SW480 (cell line): Measurements from ENCODE around the gene MN1.
"Not testable (repeated sequence)": the region's sequence is repeated elsewhere in the genome, so short reads cannot be mapped to it uniquely, and the experiment has no call there.

Source experiments
- DNase-seq: peaks from one replicate; pipeline ENCODE4 v3.0.0-alpha.2; 2016; ENCODE audit warnings: low spot score

MN1 gene

DNA sequence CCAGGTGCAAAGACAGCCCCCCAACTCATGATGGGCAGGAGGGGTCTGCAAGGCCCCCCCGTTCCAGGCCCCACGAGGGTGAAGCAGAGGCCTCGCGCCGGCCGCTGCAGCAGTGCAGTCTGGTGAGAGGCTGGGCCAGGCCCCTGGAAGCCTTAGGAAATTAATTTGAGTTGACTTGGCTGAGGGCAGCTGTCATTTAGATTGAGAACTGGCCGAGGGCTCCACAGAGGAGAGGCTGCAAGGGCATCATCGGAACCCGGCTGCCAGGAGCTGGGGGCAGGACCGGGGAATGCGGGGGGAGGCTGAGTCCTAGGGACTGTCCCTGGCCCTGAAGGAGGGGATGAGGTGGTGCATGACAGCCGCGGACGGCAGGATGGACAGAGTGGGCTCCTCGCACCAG, 39.9 kb downstream of the MN1 start:
- DNase-seq, result no peak

DNA sequence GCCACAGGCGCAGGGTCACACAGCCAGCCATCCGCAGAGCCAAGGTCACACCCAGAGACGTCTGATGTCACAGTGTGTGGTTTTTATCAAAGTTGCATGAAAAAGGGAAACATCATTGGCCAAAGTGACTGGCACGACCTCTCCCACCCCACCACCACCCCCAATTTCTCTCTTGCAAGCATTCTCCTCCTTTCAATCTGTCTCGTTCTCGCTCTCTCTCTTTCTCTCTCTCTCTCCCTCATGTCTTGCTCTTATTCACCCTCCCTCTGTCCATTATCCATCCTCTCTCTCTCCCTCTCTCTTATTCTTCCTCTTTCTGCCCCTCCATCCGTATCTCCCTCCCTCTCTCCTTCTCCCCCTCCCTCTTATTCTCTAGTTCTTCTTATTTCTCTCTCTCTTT, 40.6 kb downstream of the MN1 start:
- no peak for DNase-seq

DNA sequence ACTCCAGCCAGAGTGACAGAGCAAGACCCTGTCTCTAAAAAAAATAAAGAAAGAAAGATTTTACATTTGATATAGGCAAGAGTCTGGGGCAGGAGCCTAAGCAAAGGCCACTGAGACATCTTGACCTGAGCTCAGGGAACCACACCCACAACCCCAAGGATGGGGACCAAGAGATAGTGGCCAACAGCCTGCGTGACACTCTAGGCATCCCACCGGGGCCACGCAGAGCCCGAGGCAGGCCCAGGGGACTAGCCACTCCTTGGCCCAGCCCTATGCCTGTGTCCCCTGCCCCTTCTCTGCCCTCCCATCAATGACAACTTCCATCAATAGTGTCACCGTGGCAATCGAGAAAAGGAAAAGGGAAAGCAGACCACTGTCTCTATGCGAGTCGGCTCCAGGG, 41.1 kb downstream of the MN1 start:
- no peak for DNase-seq

DNA sequence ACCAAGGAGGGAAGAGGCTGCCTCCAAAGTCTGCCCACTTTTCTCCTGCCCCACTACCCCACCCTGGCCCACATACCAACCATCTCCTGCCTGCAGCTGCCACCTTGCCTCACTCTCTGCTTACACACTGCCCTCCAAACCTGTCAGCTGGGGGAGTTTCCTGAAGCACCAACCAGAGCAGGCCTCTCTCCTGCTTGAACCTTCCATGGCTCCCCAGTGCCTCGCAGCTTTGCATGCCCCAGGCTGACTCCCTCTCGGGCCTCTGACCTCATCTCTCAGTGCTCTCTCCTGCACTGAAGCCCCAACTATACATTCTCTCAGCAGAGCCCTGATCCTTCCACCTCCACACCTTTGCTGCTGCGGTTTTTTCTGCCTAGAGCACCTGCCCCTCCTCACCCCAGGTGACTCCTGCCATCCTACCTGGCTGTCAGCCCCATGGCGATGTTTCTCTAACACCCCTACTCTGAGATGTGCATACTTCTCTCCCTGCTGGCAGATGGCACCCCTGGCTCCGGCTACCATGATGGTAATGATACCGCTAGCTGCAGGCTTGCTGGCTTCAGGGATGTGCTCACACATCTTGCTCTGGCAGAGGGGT, 43.5 kb downstream of the MN1 start:
- DNase-seq, result no peak

- no peak for DNase-seq
Observed at GRCh38 chr22:27756212-27756660, 45.3 kb downstream of the MN1 start.

DNA sequence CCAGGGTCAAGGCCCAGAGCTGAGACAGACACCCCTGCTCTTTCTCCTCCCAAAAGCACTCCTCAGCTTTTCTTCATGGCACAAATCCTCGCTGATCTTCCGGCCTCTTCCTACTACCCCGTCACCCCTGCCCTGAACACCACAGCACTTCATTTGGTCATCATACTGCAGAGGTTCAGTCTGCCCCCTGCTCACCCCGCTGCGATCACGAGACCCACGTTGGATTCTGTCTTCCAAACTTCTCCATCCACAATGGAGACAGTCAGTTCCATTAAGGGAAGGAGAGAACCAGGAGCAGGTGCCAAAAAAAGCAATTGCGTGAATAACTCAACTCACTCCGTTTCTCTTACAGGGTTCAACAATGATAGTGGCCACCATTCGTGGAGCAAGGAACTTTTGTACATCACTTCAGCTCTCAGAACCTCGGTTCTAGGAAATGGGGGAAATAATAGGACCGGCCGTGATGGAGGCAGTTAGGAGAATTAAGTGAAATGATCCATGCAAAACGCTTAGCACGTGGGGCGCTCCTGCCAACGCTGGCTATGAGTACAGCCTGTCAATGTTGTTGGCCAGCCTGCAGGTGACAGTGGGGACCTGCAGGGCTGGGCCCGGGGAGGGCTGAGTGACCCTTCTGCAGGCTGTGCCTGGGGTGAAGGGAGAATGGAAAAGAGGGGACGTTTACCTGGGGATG, 45.9 kb downstream of the MN1 start:
- DNase-seq, result no peak

GRCh38 chr22:27754888-27755480, 46.6 kb downstream of the MN1 start:
- DNase-seq, result no peak

DNA sequence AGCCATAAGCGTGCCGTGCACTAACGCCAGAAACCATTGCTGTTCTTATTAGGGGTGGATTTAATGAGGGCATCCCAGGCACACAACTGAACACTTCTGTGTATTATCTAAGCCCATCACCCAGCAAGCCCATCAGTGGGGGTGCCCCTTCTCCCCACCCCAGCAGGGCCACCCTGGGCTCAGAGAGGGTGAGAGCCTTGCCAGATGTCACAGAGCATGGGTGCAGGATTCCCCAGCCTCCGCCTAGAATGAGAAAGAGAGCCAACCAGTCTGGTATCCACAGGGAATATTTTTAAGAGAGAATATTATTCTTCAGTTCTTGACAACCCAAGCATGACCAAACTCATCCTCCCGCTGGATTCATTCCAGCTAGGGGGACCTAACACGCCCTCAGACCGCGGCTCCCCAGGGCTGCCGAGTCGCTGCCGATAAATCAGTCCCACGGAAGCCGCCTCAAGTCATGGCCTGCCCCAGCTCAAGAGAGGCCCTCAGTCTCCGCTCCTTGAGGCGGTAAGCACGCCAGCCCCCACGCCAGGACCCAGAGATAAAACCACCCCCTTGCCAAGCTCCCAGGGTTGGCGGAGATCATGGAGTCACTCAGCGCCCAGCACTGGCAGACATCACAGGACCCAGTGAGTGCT, 47.2 kb downstream of the MN1 start:
- DNase-seq, result no peak

- no peak for DNase-seq
Observed at GRCh38 chr22:27752771-27753170, 48.8 kb downstream of the MN1 start.

- no peak for DNase-seq
Observed at GRCh38 chr22:27752141-27752540, 49.4 kb downstream of the MN1 start.

- no peak for DNase-seq
Observed at GRCh38 chr22:27751277-27752070, 50.1 kb downstream of the MN1 start.

GRCh38 chr22:27750584-27751265, 50.8 kb downstream of the MN1 start:
- no peak for DNase-seq

GRCh38 chr22:27749597-27750225, 51.8 kb downstream of the MN1 start:
- DNase-seq, result no peak

GRCh38 chr22:27748751-27749191, 52.8 kb downstream of the MN1 start:
- DNase-seq, result no peak

DNA sequence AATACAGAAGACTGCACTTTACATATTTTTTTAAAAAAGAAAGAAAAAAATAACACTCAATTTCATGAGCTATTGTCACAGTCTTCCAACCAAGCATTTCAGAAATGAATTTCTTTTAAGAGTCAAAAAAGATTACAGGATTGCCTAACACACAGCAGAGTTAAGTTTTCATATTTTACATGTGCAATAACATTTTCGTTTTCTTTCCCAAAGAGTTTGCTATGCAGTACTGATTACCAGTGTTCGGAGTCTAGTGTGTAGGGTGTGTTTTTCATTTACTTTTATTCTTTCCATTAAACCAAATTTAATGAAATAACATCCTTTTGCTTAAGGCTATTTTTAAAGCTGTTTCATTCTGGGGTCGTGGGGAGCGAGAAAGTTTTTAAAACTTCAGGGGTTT, 53.2 kb downstream of the MN1 start:
- no peak for DNase-seq

GRCh38 chr22:27747396-27748221, 53.9 kb downstream of the MN1 start:
- DNase-seq, result no peak

DNA sequence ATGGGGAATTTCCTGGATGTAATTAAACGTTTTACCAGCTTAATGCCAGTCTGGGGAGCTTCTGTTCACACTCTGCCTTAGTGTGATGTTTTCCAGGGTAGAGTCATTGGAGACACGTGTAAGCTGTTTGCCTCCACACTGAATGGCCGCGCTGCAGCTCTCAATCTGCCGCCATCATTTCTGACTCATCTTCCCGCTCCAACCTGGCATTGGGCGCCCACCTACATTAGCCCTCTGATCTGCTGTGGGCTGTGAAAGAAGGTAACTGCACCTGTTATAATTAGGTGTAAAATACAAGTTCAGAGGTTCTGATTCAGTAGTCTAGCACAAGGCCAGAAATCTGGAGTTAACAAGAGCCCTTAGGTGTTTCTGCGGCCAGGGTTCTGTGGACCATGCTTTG, 54.6 kb downstream of the MN1 start:
- no peak for DNase-seq

DNA sequence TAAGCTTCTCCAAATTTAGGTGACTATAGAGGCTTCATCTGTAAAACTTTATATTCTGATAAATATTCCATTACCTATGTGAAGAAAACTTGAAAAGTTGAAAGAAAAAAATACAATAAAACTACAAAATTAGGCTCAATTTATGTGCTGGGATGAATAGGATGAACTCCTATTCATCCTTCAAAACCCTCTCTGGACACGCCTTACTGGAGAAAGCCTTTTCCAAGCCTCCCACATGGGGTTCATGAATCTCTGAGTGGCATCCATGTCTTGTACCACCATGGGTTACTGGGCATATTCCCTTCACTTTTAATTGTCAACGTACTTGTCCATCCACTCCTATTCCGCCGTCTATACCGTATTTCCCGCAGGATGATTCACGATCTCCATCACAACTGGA, 55.7 kb downstream of the MN1 start:
- no peak for DNase-seq

DNA sequence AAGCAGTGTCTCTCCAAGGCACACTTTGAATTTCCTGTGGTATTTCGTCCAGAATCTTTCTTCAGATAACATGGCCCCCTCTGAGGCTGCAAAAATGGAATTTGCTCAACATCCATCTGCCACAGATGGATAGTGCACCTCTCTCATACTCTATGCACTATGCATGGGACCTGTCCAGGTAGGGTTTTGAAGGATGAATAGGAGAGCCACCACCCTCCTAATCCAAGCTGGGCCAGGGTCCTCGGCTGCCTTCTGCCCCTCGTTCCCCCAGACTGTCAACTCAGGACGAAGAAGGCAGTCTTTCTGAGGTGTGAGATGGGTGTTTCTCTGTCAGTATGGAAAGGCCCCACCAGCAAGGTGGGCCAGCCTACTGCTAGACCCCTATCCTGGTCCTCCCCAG, 56.4 kb downstream of the MN1 start:
- DNase-seq, result no peak

DNA sequence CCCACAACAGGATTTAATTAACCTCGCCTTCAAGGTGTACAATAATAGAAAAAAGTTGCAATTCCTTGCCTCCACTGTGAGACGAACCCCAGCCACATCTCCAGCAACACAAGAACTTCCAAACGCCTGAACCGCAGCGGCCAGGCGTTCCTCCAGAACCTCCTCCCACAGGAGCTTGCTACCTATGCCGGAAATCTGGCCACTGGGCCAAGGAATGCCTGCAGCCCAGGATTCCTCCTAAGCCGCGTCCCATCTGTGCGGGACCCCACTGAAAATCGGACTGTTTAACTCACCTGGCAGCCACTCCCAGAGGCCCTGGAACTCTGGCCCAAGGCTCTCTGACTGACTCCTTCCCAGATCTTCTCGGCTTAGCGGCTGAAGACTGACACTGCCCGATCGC, 57.5 kb downstream of the MN1 start:
- not testable (repeated sequence) for DNase-seq
